Ovary (tissue), 9 donors: ENCODE results near the gene ZNF26. TPM values are rescaled to one million over a fixed set of nuclear protein-coding genes. Genes with fewer than 3 reads are reported as not detected.
A peak's percentile ranks its signal among the peaks of the same experiment; 100 is the strongest.
"Not testable (repeated sequence)": the region's sequence is repeated elsewhere in the genome, so short reads cannot be mapped to it uniquely, and the experiment has no call there.

Experiments used
- DNase-seq, 5 donors: peaks; one replicate each; pipeline ENCODE4 v3.0.0-alpha.2; 2019 to 2020
- H3K27ac ChIP-seq, 2 donors: fragments of 200-600 bp; one replicate each; pipeline versions ENCODE4 v1.5.1 to v1.8.0; 2019 to 2022
- H3K27me3 ChIP-seq: fragments of 200-600 bp; one replicate; pipeline ENCODE4 v1.8.0; 2022
- H3K36me3 ChIP-seq: fragments of 200-600 bp; sonication (generic); one replicate; pipeline ENCODE4 v1.5.1; 2019
- H3K4me1 ChIP-seq: one replicate; pipeline ENCODE4 v1.8.1; 2013; ENCODE audit warnings: mild to moderate bottlenecking, moderate library complexity; ENCODE audit not compliant: insufficient read depth
- H3K4me3 ChIP-seq: fragments of 200-600 bp; sonication (generic); one replicate; pipeline ENCODE4 v1.5.1; 2017
- H3K9me3 ChIP-seq, 2 donors: fragments of 200-600 bp in 1 of 2; sonication (generic) in 1 of 2; one replicate each; pipeline versions ENCODE4 v1.5.1 to v1.8.1; 2013 to 2019; ENCODE audit warnings: mild to moderate bottlenecking in 1 of 2, moderate library complexity in 1 of 2
- CTCF ChIP-seq, 3 donors: fragments of 450-650 bp in 2 of 3; fragments of 200-600 bp in 1 of 3; IDR thresholded peaks; one replicate each; pipeline versions ENCODE4 v1.5.1 to v1.8.0; 2016 to 2022; ENCODE audit warnings: antibody characterized with exemption in 3 of 3, mild to moderate bottlenecking in 1 of 3
- EP300 ChIP-seq: sonication (generic); formaldehyde crosslinking; IDR thresholded peaks from one replicate; pipeline ENCODE4 v1.6.1; 2017; ENCODE audit warnings: antibody characterized with exemption
- POLR2A ChIP-seq: fragments of 450-650 bp; IDR thresholded peaks from one replicate; pipeline ENCODE4 v1.6.1; 2017; ENCODE audit warnings: antibody characterized with exemption, mild to moderate bottlenecking, moderate library complexity
- whole genome bisulfite sequencing, 3 donors: extraction: QIAGEN DNeasy Blood & Tissue Kit in 1 of 3; methylation state at CpG; one replicate each; pipeline versions ENCODE4 v1.1.5 to v1.1.7; 2013 to 2017; 5-methylcytosine and 5-hydroxymethylcytosine counted together
- intact Hi-C, 4 donors: fragments of 100-400 bp; cut with DNase I; formaldehyde crosslinking; loops; one replicate each; pipeline versions ENCODE4 v1.11.0 to v1.15.1; 2022 to 2023
- polyA plus RNA-seq, 2 donors: library from polyadenylated mRNA; stranded (reverse); fragments of 200-250 nt in 1 of 2; fragments of 350-450 nt in 1 of 2; fragmentation: Illumina TruSeq in 1 of 2; extraction: RNeasy Lipid Tissue Mini Kit (QIAGEN cat#74804) in 1 of 2; gene quantifications; one replicate each; pipeline ENCODE4 v1.2.3, GENCODE V29; 2013 to 2014
- total RNA-seq, 7 donors: library from RNA; depleted of rRNA in 2 of 7; stranded (reverse); fragments of >200 nt in 2 of 7; fragmentation: NEBNext Ultra II Directional in 3 of 7; extraction: Animal tissue kit (Norgen Biotek cat#: 25700) in 3 of 7; gene quantifications; one replicate each; pipeline versions ENCODE4 v1.1.0 to v1.2.4, GENCODE V29; 2016 to 2023
- donor health status: DM: no; HTN: no; CAD: no; lungs with moderate emphysema.
- donor health status: DM: no; HTN: no; CAD: no.
- donor health status: Bipolar disorder and iron deficiency.
- donor health status: DM: yes; HTN: yes; CAD: no.
- donor health status: DM: no; HTN: no; CAD: no.
- donor health status: DM: yes; HTN: yes; CAD: no.

The ZNF26 gene
- total and polyA plus RNA-seq, 9 donors = 3.2 to 18.9 (median 13.3) TPM

GRCh38 chr12:132966676-132967415, 19.3 kb upstream of the ZNF26 start:
- DNase-seq = no peak
- 94 to 96% (median 95%) methylated on average over 12 of the region's 12 CpGs for WGBS, 3 donors
- TF ChIP-seq EP300 (no peak), POLR2A (no peak), CTCF (IDR thresholded peaks at IDR 0.05) (no peak)
- Histone ChIP-seq H3K4me3 (no peak overlapping the region), H3K9me3 (peaks cover 0 to 12% of the 10 kb centered on the region in 2 donors), H3K4me1 (no peaks in the 10 kb centered on the region), H3K36me3 (no peaks in the 10 kb centered on the region), H3K27ac (no peak overlapping the region), H3K27me3 (no peaks in the 10 kb centered on the region)
- intact Hi-C loops = no loop called here

- H3K9me3 ChIP-seq = peaks cover 0 to 12% of the 10 kb centered on the region in 2 donors
- H3K27ac ChIP-seq = no peak overlapping the region
- WGBS, 3 donors = 87 to 98% (median 89%) methylated on average over 21 of the region's 21 CpGs
- no peak overlapping the region for H3K4me3 ChIP-seq
- no peaks in the 10 kb centered on the region for H3K36me3 ChIP-seq
- no peaks in the 10 kb centered on the region for H3K4me1 ChIP-seq
- intact Hi-C loops = no loop called here
- H3K27me3 ChIP-seq = no peaks in the 10 kb centered on the region
- DNase-seq = no peak
- TF ChIP-seq POLR2A (no peak), EP300 (no peak), CTCF (IDR thresholded peaks at IDR 0.05) (no peak)
Measured at GRCh38 chr12:132967736-132968135, 18.4 kb upstream of the ZNF26 start.

DNA sequence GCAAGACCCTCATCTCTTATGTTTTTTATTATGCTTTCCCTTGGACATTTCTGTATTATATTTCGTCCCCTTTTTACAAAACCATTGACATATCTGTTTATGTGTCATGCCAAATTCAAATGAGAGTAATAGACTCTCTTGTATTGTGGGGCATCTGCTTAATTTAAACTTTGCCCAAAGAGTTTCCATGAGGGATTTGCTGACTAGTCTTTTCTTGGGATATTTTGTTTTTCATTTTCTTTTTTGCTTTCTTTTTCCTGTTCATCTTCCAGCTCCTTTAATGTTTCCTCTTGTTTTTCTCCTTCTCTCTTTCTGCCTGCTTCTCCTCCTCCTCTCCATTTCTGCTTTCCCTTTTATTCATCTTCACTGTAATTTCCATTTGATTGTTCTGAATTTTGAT, 13.8 kb upstream of the ZNF26 start:
- H3K4me1 ChIP-seq = no peaks in the 10 kb centered on the region
- H3K9me3 ChIP-seq = peaks cover 0 to 9% of the 10 kb centered on the region in 2 donors
- no peak overlapping the region for H3K4me3 ChIP-seq
- 60 to 73% (median 68%) methylated on average over 1 of the region's 1 CpG for WGBS, 3 donors
- H3K27ac ChIP-seq = no peak overlapping the region
- TF ChIP-seq POLR2A (no peak), CTCF (IDR thresholded peaks at IDR 0.05) (no peak), EP300 (no peak)
- intact Hi-C loops = no loop called here
- no peak for DNase-seq
- H3K36me3 ChIP-seq = no peaks in the 10 kb centered on the region
- H3K27me3 ChIP-seq = no peaks in the 10 kb centered on the region

DNA sequence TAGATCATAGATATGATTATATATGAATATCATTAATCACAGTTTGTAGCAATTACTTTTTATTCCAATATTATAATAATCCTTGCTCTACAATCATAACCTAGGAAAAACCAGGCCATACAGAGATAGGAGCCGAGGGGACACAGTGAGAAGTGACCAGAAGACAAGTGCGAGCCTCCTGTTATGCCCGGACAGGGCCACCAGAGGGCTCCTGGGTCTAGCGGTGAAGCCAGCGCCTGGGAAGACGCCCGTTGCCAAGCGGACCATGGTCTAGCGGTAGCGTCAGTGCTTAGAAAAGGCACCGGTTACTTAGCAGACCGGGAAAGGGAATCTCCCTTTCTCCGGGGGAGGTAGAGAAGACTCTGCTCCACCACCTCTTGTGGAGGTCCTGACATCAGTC, 9.3 kb upstream of the ZNF26 start:
- H3K27me3 ChIP-seq, H3K4me1 ChIP-seq, intact Hi-C loops, H3K9me3 ChIP-seq, DNase-seq, H3K36me3 ChIP-seq, H3K27ac ChIP-seq, H3K4me3 ChIP-seq: not testable (repeated sequence)
- 26 to 30% (median 29%) methylated on average over 13 of the region's 13 CpGs for WGBS, 3 donors

DNA sequence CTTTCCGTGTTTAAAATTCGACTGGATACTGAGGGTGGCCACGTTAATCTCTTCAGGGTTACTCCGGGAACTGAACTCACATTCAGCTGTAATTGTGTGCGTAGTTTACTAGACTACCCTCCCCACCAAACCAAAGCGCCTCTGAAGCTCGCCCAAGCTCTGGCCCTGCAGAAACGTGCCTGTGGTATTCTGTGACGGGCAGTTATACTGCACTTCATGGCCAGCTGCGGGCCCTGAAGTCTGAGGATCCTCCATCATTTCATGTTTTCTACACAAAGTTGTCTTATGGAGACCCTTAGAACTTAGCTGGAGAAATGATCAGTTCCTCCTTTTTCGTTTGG, 688 bp downstream of the ZNF26 start:
- H3K4me1 ChIP-seq = no peaks in the 10 kb centered on the region
- intact Hi-C loops = no loop called here
- H3K27me3 ChIP-seq = no peaks in the 10 kb centered on the region
- H3K9me3 ChIP-seq = peaks cover 0 to 7% of the 10 kb centered on the region in 2 donors
- 2 to 4% (median 3%) methylated on average over 11 of the region's 11 CpGs for WGBS, 3 donors
- peak overlapping the region; percentile 74 for H3K4me3 ChIP-seq
- no peak overlapping the region for H3K27ac ChIP-seq
- no peaks in the 10 kb centered on the region for H3K36me3 ChIP-seq
- DNase-seq = no peak
- TF ChIP-seq POLR2A = no peak
- no peak for TF ChIP-seq EP300
- TF ChIP-seq CTCF (IDR thresholded peaks at IDR 0.05) = no peak
